Lower lobe of right lung (tissue), 2 donors: ENCODE measurements around the gene KIF2C. TPM values are rescaled to one million over a fixed set of nuclear protein-coding genes. Genes with fewer than 3 reads are reported as not detected.
A peak's percentile ranks its signal among the peaks of the same experiment; 100 is the strongest.

Source experiments
- ATAC-seq, 2 donors: fragments of 200-7000 bp; cut with Tn5 transposase; one replicate each; pipeline ENCODE4 v1.9.1; 2020 to 2022; ENCODE audit warnings: mild to moderate bottlenecking in 2 of 2, moderate library complexity in 2 of 2
- DNase-seq: peaks from one replicate; pipeline ENCODE4 v3.0.0-alpha.2; 2020
- H3K27ac ChIP-seq: fragments of 200-600 bp; one replicate; pipeline ENCODE4 v1.8.0; 2022
- H3K27me3 ChIP-seq: fragments of 200-600 bp; one replicate; pipeline ENCODE4 v1.8.0; 2022; ENCODE audit warnings: low read depth
- H3K36me3 ChIP-seq: fragments of 200-600 bp; one replicate; pipeline ENCODE4 v1.8.0; 2022; ENCODE audit warnings: mild to moderate bottlenecking
- H3K4me1 ChIP-seq: fragments of 200-600 bp; one replicate; pipeline ENCODE4 v1.8.0; 2022
- H3K4me3 ChIP-seq: fragments of 200-600 bp; one replicate; pipeline ENCODE4 v1.8.0; 2022; ENCODE audit warnings: mild to moderate bottlenecking
- H3K9me3 ChIP-seq: fragments of 200-600 bp; one replicate; pipeline ENCODE4 v1.8.0; 2022
- CTCF ChIP-seq: fragments of 200-600 bp; IDR thresholded peaks from one replicate; pipeline ENCODE4 v1.8.0; 2022; ENCODE audit warnings: antibody characterized with exemption, mild to moderate bottlenecking
- intact Hi-C: fragments of 100-400 bp; cut with DNase I; formaldehyde crosslinking; loops from one replicate; pipeline ENCODE4 v1.11.0; 2022
- total RNA-seq: library from RNA; stranded (reverse); fragmentation: NEBNext Ultra II Directional; extraction: Animal tissue kit (Norgen Biotek cat#: 25700); gene quantifications from one replicate; pipeline ENCODE4 v1.2.1, GENCODE V29; 2021
- donor health status: DM: no; HTN: yes; CAD: no; lungs with severe emphysema.

The KIF2C gene
- total RNA-seq, 1 donor from 2014 or later: 1.7 TPM

GRCh38 chr1:44719318-44719717 lies 20.3 kb upstream of the KIF2C start:
- Histone ChIP-seq H3K4me1 (peaks cover 18% of the 10 kb centered on the region), H3K4me3 (no peak overlapping the region), H3K9me3 (no peaks in the 10 kb centered on the region), H3K27ac (no peak overlapping the region), H3K27me3 (no peaks in the 10 kb centered on the region), H3K36me3 (no peaks in the 10 kb centered on the region)
- DNase-seq (no peak), ATAC-seq (no peak)
- intact Hi-C loops: no loop called here
- no peak for TF ChIP-seq CTCF

- H3K4me1 ChIP-seq: peaks cover 10% of the 10 kb centered on the region
- no peak for TF ChIP-seq CTCF
- H3K36me3 ChIP-seq: no peaks in the 10 kb centered on the region
- no peak for ATAC-seq
- DNase-seq: no peak
- H3K27ac ChIP-seq: no peak overlapping the region
- H3K9me3 ChIP-seq: no peaks in the 10 kb centered on the region
- no peak overlapping the region for H3K4me3 ChIP-seq
- intact Hi-C loops: no loop called here
- H3K27me3 ChIP-seq: no peaks in the 10 kb centered on the region
Measured at GRCh38 chr1:44720281-44720680, 19.4 kb upstream of the KIF2C start.

GRCh38 chr1:44721485-44722361 lies 17.9 kb upstream of the KIF2C start:
- intact Hi-C loops: no loop called here
- ATAC-seq (peak; percentile 92 to 93), DNase-seq (peak; percentile 78)
- Histone ChIP-seq H3K27ac (peak overlapping the region; percentile 71), H3K4me1 (peaks cover 5% of the 10 kb centered on the region), H3K4me3 (peak overlapping the region; percentile 0), H3K27me3 (no peaks in the 10 kb centered on the region), H3K9me3 (no peaks in the 10 kb centered on the region), H3K36me3 (no peaks in the 10 kb centered on the region)
- no peak for TF ChIP-seq CTCF

- no peaks in the 10 kb centered on the region for H3K36me3 ChIP-seq
- no peak overlapping the region for H3K4me3 ChIP-seq
- no peak overlapping the region for H3K27ac ChIP-seq
- ATAC-seq: no peak
- intact Hi-C loops: no loop called here
- no peak for TF ChIP-seq CTCF
- no peaks in the 10 kb centered on the region for H3K27me3 ChIP-seq
- DNase-seq: no peak
- H3K4me1 ChIP-seq: peaks cover 5% of the 10 kb centered on the region
- no peaks in the 10 kb centered on the region for H3K9me3 ChIP-seq
Measured at GRCh38 chr1:44723064-44723463, 16.6 kb upstream of the KIF2C start.

DNA sequence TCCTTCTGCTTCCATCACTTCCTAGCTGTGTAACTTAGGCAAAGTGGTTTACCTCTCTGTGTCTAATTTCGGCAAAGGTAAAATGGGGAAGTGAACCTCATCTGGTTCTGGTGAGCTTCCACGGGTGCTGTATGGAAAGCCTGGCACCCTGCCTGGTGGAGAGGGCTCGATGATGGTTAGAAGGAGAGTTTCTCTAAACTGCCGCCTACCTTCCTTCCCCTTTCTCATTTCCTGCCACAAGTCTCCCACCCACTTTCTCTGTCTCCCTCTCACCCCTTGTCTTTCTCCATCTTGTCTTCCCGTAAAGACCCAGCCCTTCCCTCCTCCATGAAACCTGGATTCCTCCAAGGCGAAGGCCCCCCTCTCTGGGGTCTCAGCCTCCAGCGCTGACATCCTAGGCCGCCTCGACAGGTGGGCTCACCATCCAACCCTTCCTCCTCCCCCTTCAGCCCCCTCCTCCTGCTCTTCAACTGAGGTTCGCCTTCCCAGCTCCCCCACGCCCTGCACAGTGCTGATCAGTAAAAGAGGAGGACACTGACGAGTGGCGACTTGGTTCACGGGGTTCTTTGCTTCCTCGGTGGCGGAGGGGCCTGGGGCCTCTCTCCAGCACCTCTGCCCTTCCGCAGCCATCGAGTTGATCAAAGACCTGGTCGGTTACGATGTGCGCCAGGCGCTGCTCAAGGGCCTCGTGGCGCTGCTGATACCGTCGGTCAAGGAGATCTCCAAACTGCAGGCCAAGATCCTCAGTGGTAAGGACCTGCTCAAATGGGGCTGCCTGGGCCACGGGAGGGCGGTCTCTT lies 15.9 kb upstream of the KIF2C start:
- Histone ChIP-seq H3K4me3 (no peak overlapping the region), H3K27ac (no peak overlapping the region), H3K9me3 (no peaks in the 10 kb centered on the region), H3K4me1 (peaks cover 5% of the 10 kb centered on the region), H3K27me3 (no peaks in the 10 kb centered on the region), H3K36me3 (no peaks in the 10 kb centered on the region)
- TF ChIP-seq CTCF: no peak
- ATAC-seq (peak in 1 of 2 donors; percentile 12), DNase-seq (peak; percentile 71)
- intact Hi-C loops: no loop called here
